WTC11 (cell line): ENCODE results near the gene KY.
"Not testable (repeated sequence)": the region's sequence is repeated elsewhere in the genome, so short reads cannot be mapped to it uniquely, and the experiment has no call there.

Source experiments
- E2F4 ChIP-seq: sonication (generic); formaldehyde crosslinking; IDR thresholded peaks from 2 replicates; pipeline ENCODE4 v1.8.1; 2022; ENCODE audit warnings: low read depth, mild to moderate bottlenecking, moderate library complexity, missing genetic modification reagents, borderline replicate concordance
- ETV6 ChIP-seq: sonication (generic); formaldehyde crosslinking; IDR thresholded peaks from 2 replicates; pipeline ENCODE4 v1.8.1; 2022; ENCODE audit warnings: mild to moderate bottlenecking, missing genetic modification reagents
- HMGXB4 ChIP-seq: sonication (generic); formaldehyde crosslinking; IDR thresholded peaks from 2 replicates; pipeline ENCODE4 v1.8.1; 2023; ENCODE audit warnings: mild to moderate bottlenecking, moderate library complexity, missing genetic modification reagents
- JUN ChIP-seq: sonication (generic); formaldehyde crosslinking; IDR thresholded peaks from 2 replicates; pipeline ENCODE4 v1.8.0; 2023; ENCODE audit warnings: mild to moderate bottlenecking, missing genetic modification reagents
- NR3C1 ChIP-seq: sonication (generic); formaldehyde crosslinking; conservative IDR thresholded peaks from 2 replicates; pipeline ENCODE4 v1.8.1; 2023; ENCODE audit warnings: low read depth, mild to moderate bottlenecking, missing genetic modification reagents
- RELA ChIP-seq: sonication (generic); formaldehyde crosslinking; IDR thresholded peaks from 2 replicates; pipeline ENCODE4 v1.8.1; 2022; ENCODE audit warnings: missing genetic modification reagents, mild to moderate bottlenecking, borderline replicate concordance
- SP1 ChIP-seq: sonication (generic); formaldehyde crosslinking; conservative IDR thresholded peaks from 2 replicates; pipeline ENCODE4 v1.8.1; 2022; ENCODE audit warnings: missing genetic modification reagents
- TEAD4 ChIP-seq: sonication (generic); formaldehyde crosslinking; IDR thresholded peaks from 2 replicates; pipeline ENCODE4 v1.8.0; 2022; ENCODE audit warnings: mild to moderate bottlenecking, missing genetic modification reagents
- ZNF219 ChIP-seq: sonication (generic); formaldehyde crosslinking; IDR thresholded peaks from 2 replicates; pipeline ENCODE4 v1.8.0; 2023; ENCODE audit warnings: missing genetic modification reagents, mild to moderate bottlenecking, borderline replicate concordance
- TF ChIP-seq, protein P1 (sequence below): fragments of 200-600 bp; IDR thresholded peaks from 2 replicates; pipeline ENCODE4 v1.8.0; 2022; ENCODE audit warnings: antibody characterized with exemption
- TF ChIP-seq, protein P2 (sequence below): sonication (generic); formaldehyde crosslinking; IDR thresholded peaks from 2 replicates; pipeline ENCODE4 v1.8.1; 2023; ENCODE audit warnings: mild to moderate bottlenecking, missing genetic modification reagents
- TF ChIP-seq, protein P3 (sequence below): sonication (generic); formaldehyde crosslinking; IDR thresholded peaks from 2 replicates; pipeline ENCODE4 v1.8.0; 2022; ENCODE audit warnings: mild to moderate bottlenecking, missing genetic modification reagents

DNA sequence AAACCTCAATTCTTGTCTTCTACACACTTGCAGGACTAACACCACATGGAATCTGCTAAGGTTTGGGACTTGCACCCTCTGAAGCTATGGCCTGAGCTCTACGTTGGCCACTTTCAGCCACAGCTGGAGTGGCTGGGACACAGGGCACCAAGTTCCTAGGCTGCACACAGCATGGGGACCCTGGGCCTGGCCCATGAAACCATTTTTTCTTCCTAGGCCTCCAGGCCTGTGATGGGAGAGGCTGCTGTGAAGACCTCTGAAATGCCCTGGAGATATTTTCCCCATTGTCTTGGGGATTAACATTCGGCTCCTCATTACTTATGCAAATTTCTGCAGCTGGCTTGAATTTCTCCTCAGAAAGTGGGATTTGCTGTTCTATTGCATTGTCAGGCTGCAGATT is 80.9 kb downstream of the KY start:
- not testable (repeated sequence) for TF ChIP-seq TEAD4 (CRISPR knock-in tag); ZNF219 (CRISPR knock-in tag); NR3C1; RELA (CRISPR knock-in tag); HMGXB4; ETV6 (CRISPR knock-in tag); E2F4 (CRISPR knock-in tag); SP1 (CRISPR knock-in tag); JUN
- TF ChIP-seq, protein P1, sequence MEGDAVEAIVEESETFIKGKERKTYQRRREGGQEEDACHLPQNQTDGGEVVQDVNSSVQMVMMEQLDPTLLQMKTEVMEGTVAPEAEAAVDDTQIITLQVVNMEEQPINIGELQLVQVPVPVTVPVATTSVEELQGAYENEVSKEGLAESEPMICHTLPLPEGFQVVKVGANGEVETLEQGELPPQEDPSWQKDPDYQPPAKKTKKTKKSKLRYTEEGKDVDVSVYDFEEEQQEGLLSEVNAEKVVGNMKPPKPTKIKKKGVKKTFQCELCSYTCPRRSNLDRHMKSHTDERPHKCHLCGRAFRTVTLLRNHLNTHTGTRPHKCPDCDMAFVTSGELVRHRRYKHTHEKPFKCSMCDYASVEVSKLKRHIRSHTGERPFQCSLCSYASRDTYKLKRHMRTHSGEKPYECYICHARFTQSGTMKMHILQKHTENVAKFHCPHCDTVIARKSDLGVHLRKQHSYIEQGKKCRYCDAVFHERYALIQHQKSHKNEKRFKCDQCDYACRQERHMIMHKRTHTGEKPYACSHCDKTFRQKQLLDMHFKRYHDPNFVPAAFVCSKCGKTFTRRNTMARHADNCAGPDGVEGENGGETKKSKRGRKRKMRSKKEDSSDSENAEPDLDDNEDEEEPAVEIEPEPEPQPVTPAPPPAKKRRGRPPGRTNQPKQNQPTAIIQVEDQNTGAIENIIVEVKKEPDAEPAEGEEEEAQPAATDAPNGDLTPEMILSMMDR = not testable (repeated sequence)
- TF ChIP-seq, protein P2, sequence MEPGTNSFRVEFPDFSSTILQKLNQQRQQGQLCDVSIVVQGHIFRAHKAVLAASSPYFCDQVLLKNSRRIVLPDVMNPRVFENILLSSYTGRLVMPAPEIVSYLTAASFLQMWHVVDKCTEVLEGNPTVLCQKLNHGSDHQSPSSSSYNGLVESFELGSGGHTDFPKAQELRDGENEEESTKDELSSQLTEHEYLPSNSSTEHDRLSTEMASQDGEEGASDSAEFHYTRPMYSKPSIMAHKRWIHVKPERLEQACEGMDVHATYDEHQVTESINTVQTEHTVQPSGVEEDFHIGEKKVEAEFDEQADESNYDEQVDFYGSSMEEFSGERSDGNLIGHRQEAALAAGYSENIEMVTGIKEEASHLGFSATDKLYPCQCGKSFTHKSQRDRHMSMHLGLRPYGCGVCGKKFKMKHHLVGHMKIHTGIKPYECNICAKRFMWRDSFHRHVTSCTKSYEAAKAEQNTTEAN = not testable (repeated sequence)
- TF ChIP-seq, protein P3, sequence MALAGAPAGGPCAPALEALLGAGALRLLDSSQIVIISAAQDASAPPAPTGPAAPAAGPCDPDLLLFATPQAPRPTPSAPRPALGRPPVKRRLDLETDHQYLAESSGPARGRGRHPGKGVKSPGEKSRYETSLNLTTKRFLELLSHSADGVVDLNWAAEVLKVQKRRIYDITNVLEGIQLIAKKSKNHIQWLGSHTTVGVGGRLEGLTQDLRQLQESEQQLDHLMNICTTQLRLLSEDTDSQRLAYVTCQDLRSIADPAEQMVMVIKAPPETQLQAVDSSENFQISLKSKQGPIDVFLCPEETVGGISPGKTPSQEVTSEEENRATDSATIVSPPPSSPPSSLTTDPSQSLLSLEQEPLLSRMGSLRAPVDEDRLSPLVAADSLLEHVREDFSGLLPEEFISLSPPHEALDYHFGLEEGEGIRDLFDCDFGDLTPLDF (CRISPR knock-in tag) = not testable (repeated sequence)
